Testis (tissue), 3 donors: ENCODE results near the gene ZKSCAN3. TPM values are rescaled to one million over a fixed set of nuclear protein-coding genes. Genes with fewer than 3 reads are reported as not detected.
A peak's percentile ranks its signal among the peaks of the same experiment; 100 is the strongest.

Source experiments
- DNase-seq: peaks from one replicate; pipeline ENCODE4 v3.0.0-alpha.2; 2019
- H3K27ac ChIP-seq, 2 donors: fragments of 200-600 bp; sonication (generic); one replicate each; pipeline ENCODE4 v1.5.1; 2019
- H3K27me3 ChIP-seq: fragments of 200-600 bp; sonication (generic); one replicate; pipeline ENCODE4 v1.5.1; 2019
- H3K36me3 ChIP-seq: fragments of 200-600 bp; sonication (generic); one replicate; pipeline ENCODE4 v1.5.1; 2017; ENCODE audit warnings: low read depth; ENCODE audit errors: missing control alignments
- H3K4me1 ChIP-seq: fragments of 200-600 bp; sonication (generic); one replicate; pipeline ENCODE4 v1.5.1; 2019
- H3K4me3 ChIP-seq, 2 donors: fragments of 200-600 bp; sonication (generic); one replicate each; pipeline ENCODE4 v1.5.1; 2017 to 2019
- H3K9me3 ChIP-seq: fragments of 200-600 bp; sonication (generic); one replicate; pipeline ENCODE4 v1.5.1; 2017
- POLR2A ChIP-seq: fragments of 450-650 bp; IDR thresholded peaks from one replicate; pipeline ENCODE4 v1.6.1; 2017; ENCODE audit warnings: antibody characterized with exemption, mild to moderate bottlenecking, moderate library complexity
- WGBS, 2 donors: methylation state at CpG; one replicate each; pipeline ENCODE4 v1.1.5; 2018; 5-methylcytosine and 5-hydroxymethylcytosine counted together
- intact Hi-C: fragments of 100-400 bp; cut with DNase I; formaldehyde crosslinking; loops from one replicate; pipeline ENCODE4 v1.15.1; 2023; ENCODE audit warnings: low total_unique reads
- polyA plus RNA-seq: library from polyadenylated mRNA; stranded (reverse); fragments of 350-450 nt; fragmentation: Illumina TruSeq; extraction: RNeasy Lipid Tissue Mini Kit (QIAGEN cat#74804); gene quantifications from one replicate; pipeline ENCODE4 v1.2.3, GENCODE V29; 2014; ENCODE audit warnings: low read depth, low replicate concordance; ENCODE audit not compliant: insufficient read depth
- total RNA-seq, 2 donors: library from RNA; depleted of rRNA; stranded (reverse); fragments of >200 nt; gene quantifications; one replicate each; pipeline ENCODE4 v1.2.3, GENCODE V29; 2016
- TF ChIP-seq, protein P1 (sequence below), 3 experiments: fragments of 450-650 bp in 2 of 3; fragments of 200-600 bp in 1 of 3; sonication (generic) in 1 of 3; IDR thresholded peaks; one replicate each; pipeline ENCODE4 v1.5.1; 2016 to 2019; ENCODE audit warnings: antibody characterized with exemption in 3 of 3, mild to moderate bottlenecking in 2 of 3, moderate library complexity in 1 of 3

ZKSCAN3 gene
- total and polyA plus RNA-seq, 3 donors from 2014 or later: 5.4 to 8.3 (median 8.1) TPM

DNA sequence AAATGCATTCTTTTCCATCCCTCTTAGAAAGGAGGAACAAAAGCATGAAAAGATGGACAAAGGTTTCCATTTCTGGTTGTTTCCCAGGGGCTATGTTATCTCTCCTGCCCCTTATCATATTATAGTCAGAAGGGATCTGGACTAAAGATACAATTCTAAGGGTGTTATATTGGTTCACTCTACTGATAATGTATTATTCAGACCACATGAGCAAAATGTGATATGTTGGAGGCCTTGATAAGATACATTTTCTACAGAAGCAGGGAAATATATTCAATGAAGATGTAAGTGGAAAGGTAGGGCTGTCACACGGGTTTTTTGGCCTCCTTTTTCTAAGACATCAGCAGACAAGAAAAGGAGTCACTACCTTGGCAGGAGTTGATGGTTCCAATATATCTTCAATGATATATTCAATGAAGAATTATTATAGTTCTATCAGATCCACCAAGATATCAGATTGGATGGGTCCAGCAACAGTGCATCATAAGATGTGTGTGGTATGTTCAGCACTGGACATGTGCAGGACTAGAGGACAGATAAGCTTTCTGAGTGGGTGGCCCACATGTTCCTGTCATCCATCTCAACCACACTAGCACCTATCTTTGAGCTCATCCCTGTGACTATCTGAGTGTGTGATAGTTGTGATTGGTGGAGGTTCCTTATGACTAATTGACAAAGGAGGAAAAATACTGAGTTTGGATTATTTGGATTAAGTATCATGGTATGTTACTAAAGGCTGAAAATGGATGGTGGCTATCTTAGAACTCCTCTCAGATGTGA lies 5.7 kb upstream of the ZKSCAN3 start:
- H3K9me3 ChIP-seq: no peaks in the 10 kb centered on the region
- no peaks in the 10 kb centered on the region for H3K4me1 ChIP-seq
- no peaks in the 10 kb centered on the region for H3K27me3 ChIP-seq
- no peaks in the 10 kb centered on the region for H3K36me3 ChIP-seq
- no peak overlapping the region for H3K27ac ChIP-seq
- intact Hi-C loops: no loop called here
- no peak for DNase-seq
- H3K4me3 ChIP-seq: no peak overlapping the region
- TF ChIP-seq, protein P1, sequence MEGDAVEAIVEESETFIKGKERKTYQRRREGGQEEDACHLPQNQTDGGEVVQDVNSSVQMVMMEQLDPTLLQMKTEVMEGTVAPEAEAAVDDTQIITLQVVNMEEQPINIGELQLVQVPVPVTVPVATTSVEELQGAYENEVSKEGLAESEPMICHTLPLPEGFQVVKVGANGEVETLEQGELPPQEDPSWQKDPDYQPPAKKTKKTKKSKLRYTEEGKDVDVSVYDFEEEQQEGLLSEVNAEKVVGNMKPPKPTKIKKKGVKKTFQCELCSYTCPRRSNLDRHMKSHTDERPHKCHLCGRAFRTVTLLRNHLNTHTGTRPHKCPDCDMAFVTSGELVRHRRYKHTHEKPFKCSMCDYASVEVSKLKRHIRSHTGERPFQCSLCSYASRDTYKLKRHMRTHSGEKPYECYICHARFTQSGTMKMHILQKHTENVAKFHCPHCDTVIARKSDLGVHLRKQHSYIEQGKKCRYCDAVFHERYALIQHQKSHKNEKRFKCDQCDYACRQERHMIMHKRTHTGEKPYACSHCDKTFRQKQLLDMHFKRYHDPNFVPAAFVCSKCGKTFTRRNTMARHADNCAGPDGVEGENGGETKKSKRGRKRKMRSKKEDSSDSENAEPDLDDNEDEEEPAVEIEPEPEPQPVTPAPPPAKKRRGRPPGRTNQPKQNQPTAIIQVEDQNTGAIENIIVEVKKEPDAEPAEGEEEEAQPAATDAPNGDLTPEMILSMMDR (IDR thresholded peaks at IDR 0.05): no peak
- TF ChIP-seq POLR2A: no peak
- WGBS, 2 donors: 52 to 81% methylated on average over 1 of the region's 1 CpG

DNA sequence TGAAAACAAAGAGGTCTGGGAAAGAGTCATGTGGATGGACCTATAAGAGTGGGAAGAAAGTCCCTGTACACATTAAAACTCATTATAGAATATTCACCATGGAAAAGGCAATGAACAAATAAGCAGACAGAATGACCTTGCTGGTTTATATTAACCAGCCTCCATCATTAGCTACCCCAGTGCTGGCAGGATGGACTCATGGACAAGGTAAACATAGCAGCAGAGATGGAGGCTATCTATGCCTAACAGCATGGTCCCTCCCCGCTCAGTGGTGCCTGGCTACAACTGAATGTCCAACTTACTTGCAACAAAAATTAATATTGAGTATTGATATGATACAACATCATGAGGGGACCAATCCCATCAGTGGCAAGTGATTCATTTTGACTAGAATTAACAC lies 4.5 kb upstream of the ZKSCAN3 start:
- WGBS, 2 donors: 81 to 91% methylated on average over 1 of the region's 1 CpG
- DNase-seq: no peak
- H3K27me3 ChIP-seq: no peaks in the 10 kb centered on the region
- H3K4me3 ChIP-seq: no peak overlapping the region
- TF ChIP-seq, protein P1 (IDR thresholded peaks at IDR 0.05): no peak
- no peak for TF ChIP-seq POLR2A
- intact Hi-C loops: no loop called here
- H3K36me3 ChIP-seq: no peaks in the 10 kb centered on the region
- H3K27ac ChIP-seq: no peak overlapping the region
- H3K4me1 ChIP-seq: peaks cover under 1% of the 10 kb centered on the region
- no peaks in the 10 kb centered on the region for H3K9me3 ChIP-seq

DNA sequence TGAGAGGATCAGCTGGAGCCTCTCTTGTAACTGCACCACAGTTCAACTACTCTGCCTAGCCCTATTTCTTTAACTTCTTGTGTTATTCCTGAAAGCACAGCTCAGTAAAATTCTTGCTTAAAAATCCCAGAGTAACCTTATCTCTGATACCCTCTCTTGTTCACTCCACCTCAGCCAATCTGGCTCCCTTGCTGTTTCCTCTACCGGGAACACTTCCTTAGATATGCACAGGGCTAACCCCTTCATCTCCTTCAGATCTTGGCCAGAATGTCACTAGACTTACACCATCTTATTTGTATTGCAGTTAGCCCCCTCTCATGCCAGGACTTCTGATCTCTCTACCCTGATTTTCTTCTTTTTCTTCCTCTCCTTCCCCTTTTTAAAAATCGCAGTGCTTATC lies 2.6 kb upstream of the ZKSCAN3 start:
- no peaks in the 10 kb centered on the region for H3K36me3 ChIP-seq
- no peak overlapping the region for H3K4me3 ChIP-seq
- H3K27ac ChIP-seq: no peak overlapping the region
- no peaks in the 10 kb centered on the region for H3K9me3 ChIP-seq
- peaks cover 15% of the 10 kb centered on the region for H3K4me1 ChIP-seq
- 35 to 42% methylated on average over 2 of the region's 2 CpGs for WGBS, 2 donors
- no peak for DNase-seq
- no peaks in the 10 kb centered on the region for H3K27me3 ChIP-seq
- no peak for TF ChIP-seq POLR2A
- intact Hi-C loops: no loop called here

GRCh38 chr6:28349344-28349891 lies 329 bp upstream of the ZKSCAN3 start:
- DNase-seq: no peak
- no peaks in the 10 kb centered on the region for H3K27me3 ChIP-seq
- no peaks in the 10 kb centered on the region for H3K36me3 ChIP-seq
- intact Hi-C loops: no loop called here
- WGBS, 2 donors: 0 to 1% methylated on average over 9 of the region's 9 CpGs
- H3K4me1 ChIP-seq: peaks cover 15% of the 10 kb centered on the region
- TF ChIP-seq, protein P1 (IDR thresholded peaks at IDR 0.05): no peak
- TF ChIP-seq POLR2A: no peak
- H3K4me3 ChIP-seq: peak overlapping the region; percentile 65 to 78
- H3K27ac ChIP-seq: peak overlapping the region; percentile 3 to 56
- no peaks in the 10 kb centered on the region for H3K9me3 ChIP-seq

DNA sequence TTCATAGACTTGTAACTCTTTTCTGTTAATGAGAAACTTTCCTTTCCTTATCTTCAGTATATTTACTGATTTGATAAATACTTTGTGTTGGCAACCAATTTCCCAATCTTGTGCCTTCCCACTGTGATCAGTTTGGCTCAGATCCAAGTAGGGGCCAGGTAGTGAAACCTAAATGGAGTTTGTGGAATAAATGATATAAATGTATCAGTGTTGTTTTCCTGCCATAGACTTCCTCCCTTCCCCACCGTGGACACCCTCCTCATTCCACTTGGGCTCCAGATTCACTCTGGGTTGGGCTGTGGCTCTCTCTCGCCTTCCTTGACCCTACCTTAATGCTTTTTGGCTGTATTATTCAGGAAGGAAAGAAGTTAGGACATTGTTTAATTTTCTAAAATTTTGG lies 1.3 kb downstream of the ZKSCAN3 start:
- no peaks in the 10 kb centered on the region for H3K9me3 ChIP-seq
- no peak overlapping the region for H3K4me3 ChIP-seq
- intact Hi-C loops: no loop called here
- TF ChIP-seq, protein P1 (IDR thresholded peaks at IDR 0.05): no peak
- TF ChIP-seq POLR2A: no peak
- no peak overlapping the region for H3K27ac ChIP-seq
- peaks cover 15% of the 10 kb centered on the region for H3K4me1 ChIP-seq
- 55 to 61% methylated on average over 2 of the region's 2 CpGs for WGBS, 2 donors
- H3K36me3 ChIP-seq: no peaks in the 10 kb centered on the region
- no peak for DNase-seq
- H3K27me3 ChIP-seq: no peaks in the 10 kb centered on the region
